ENCODE data around the gene TADA3. TPM values are rescaled to one million over a fixed set of nuclear protein-coding genes. Genes with fewer than 3 reads are reported as not detected.

TADA3 gene
- total RNA-seq, 2 donors from 2014 or later, result 37.4 to 37.6 TPM

- peaks cover 0 to 4% of the 10 kb centered on the region in 2 donors for H3K36me3 ChIP-seq (replicated peaks in 1 of 2; ENCODE audit: insufficient read depth in 1 of 2, low read depth in 2 of 2)
- WGBS, 2 donors, result 71 to 75% methylated on average over 16 to 18 of the region's 18 CpGs
- intact Hi-C loops (cut with DNase I), result no loop called here
- H3K9me3 ChIP-seq, result no peaks in the 10 kb centered on the region
- TF ChIP-seq CTCF (IDR thresholded peaks at IDR 0.05) (no peak), POLR2A (IDR thresholded peaks at IDR 0.05) (no peak)
- no peak overlapping the region for H3K4me3 ChIP-seq
- no peak for ATAC-seq
- no peak for DNase-seq
- H3K27ac ChIP-seq, result no peak overlapping the region
- H3K27me3 ChIP-seq, result no peaks in the 10 kb centered on the region
- peaks cover 15% of the 10 kb centered on the region for H3K4me1 ChIP-seq
Measured at GRCh38 chr3:9834520-9835380, 42.5 kb upstream of the TADA3 start.

GRCh38 chr3:9833078-9833477 lies 40.8 kb upstream of the TADA3 start:
- Histone ChIP-seq H3K27me3 (no peaks in the 10 kb centered on the region), H3K9me3 (no peaks in the 10 kb centered on the region), H3K36me3 (replicated peaks in 1 of 2; ENCODE audit: insufficient read depth in 1 of 2, low read depth in 2 of 2) (peaks cover 0 to 4% of the 10 kb centered on the region in 2 donors), H3K27ac (no peak overlapping the region), H3K4me3 (no peak overlapping the region), H3K4me1 (peaks cover 6% of the 10 kb centered on the region)
- DNase-seq (no peak), ATAC-seq (no peak)
- TF ChIP-seq CTCF (IDR thresholded peaks at IDR 0.05) (no peak), POLR2A (IDR thresholded peaks at IDR 0.05) (no peak)
- intact Hi-C loops (cut with DNase I), result no loop called here
- 89 to 95% methylated on average over 7 to 9 of the region's 9 CpGs for WGBS, 2 donors

DNA sequence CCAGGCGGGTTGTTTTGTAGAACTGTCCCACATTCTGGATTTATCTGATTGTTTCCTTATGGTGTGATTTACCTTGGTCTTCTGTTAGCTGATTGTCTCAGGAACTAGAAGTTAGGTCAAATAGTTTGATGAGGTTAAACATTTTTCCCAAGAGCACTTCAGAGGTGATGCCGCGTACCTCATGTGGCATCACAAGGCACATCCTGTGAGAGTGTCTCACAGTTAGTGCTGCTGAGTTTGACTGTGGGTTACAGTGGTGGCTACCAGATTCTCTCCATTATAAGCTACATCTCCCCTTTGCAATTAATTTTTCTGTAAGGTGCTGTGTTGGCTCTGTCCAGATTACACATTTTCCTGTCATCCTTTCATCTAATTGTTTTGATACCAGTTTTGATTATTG lies 39.0 kb upstream of the TADA3 start:
- peaks cover 0 to 4% of the 10 kb centered on the region in 2 donors for H3K36me3 ChIP-seq (replicated peaks in 1 of 2; ENCODE audit: insufficient read depth in 1 of 2, low read depth in 2 of 2)
- WGBS, 2 donors, result 93 to 94% methylated on average over 3 of the region's 3 CpGs
- no peak for ATAC-seq

DNA sequence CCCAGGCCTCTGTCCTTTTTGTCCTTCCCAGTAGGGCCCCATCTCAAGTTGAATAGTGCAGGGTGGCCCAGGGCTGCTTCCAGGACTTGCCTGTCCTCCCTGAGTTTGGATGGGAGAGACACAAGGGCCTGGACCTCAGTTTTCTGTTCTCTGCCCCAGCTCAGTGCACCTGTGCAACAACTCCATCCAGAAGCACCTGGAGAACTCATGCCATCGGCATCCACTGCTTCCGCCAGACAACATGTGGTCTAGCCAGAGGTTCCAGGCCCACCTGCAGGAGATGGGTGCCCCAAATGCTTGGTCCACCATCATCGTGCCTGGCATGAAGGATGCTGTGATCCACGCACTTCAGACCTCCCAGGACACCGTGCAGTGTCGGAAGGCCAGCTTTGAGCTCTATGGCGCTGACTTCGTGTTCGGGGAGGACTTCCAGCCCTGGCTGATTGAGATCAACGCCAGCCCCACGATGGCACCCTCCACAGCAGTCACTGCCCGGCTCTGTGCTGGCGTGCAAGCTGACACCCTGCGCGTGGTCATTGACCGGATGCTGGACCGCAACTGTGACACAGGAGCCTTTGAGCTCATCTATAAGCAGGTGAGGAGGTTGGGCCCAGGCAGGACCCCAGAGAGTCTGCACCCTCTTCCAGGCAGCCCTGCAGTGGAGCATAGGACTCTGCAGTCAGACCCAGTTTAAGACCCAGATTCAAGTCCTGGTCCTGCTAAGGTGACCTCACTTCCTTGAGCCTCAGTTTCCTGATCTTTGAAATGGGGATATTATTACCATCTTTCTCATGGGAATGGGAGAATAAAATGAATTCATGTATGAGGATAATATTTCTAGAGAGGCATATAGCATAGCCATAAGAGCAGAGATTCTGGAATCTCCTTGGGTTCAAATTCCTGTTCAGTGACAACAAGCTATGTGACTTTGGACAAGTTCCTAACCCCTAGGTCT lies 36.8 kb upstream of the TADA3 start:
- intact Hi-C loops (cut with DNase I), result no loop called here
- H3K36me3 ChIP-seq (replicated peaks in 1 of 2; ENCODE audit: insufficient read depth in 1 of 2, low read depth in 2 of 2), result peaks cover 0 to 4% of the 10 kb centered on the region in 2 donors
- TF ChIP-seq POLR2A (IDR thresholded peaks at IDR 0.05) (no peak), CTCF (IDR thresholded peaks at IDR 0.05) (no peak)

More for the DNA sequence above, 39.0 kb upstream of the TADA3 start:
- H3K4me3 ChIP-seq, result no peak overlapping the region
- no peaks in the 10 kb centered on the region for H3K9me3 ChIP-seq
- no peaks in the 10 kb centered on the region for H3K4me1 ChIP-seq
- H3K27ac ChIP-seq, result no peak overlapping the region
- TF ChIP-seq POLR2A (IDR thresholded peaks at IDR 0.05), result no peak
- no peak for TF ChIP-seq CTCF (IDR thresholded peaks at IDR 0.05)
- intact Hi-C loops (cut with DNase I), result no loop called here
- DNase-seq, result no peak
- H3K27me3 ChIP-seq, result no peaks in the 10 kb centered on the region

More for the DNA sequence above, 36.8 kb upstream of the TADA3 start:
- no peak overlapping the region for H3K27ac ChIP-seq
- no peaks in the 10 kb centered on the region for H3K4me1 ChIP-seq
- H3K4me3 ChIP-seq, result no peak overlapping the region
- no peak for DNase-seq
- ATAC-seq, result no peak
- H3K27me3 ChIP-seq, result no peaks in the 10 kb centered on the region
- WGBS, 2 donors, result 87% methylated on average over 8 to 17 of the region's 17 CpGs
- H3K9me3 ChIP-seq, result no peaks in the 10 kb centered on the region
